ENCODE measurements around the gene ITGB2.
A peak's percentile ranks its signal among the peaks of the same experiment; 100 is the strongest.

The ITGB2 gene
- total RNA-seq: 467 to 537 (median 497) reads per million in 3 donors

GRCh38 chr21:44920694-44921604 lies at the start of gene ITGB2:
TSS of gene ITGB2 (minus strand) at chr21:44920899. CDS start at chr21:44910782, 10,117 bp downstream.
- Histone ChIP-seq H3K27ac (ENCODE audit: insufficient read depth, low read length, poor library complexity, severe bottlenecking) (peak within 1 kb of the TSS; percentile 74), H3K27me3 (replicated peaks; ENCODE audit: control insufficient read depth, insufficient read depth, low read length, poor library complexity, severe bottlenecking) (no peaks in the 10 kb centered on the region), H3K36me3 (ENCODE audit: control insufficient read depth, insufficient read depth, low read length) (peaks cover 5% of the 10 kb centered on the region), H3K4me3 (ENCODE audit: insufficient read depth, low read depth, low read length, poor library complexity, severe bottlenecking) (peak within 1 kb of the TSS; percentile 87), H3K4me1 (ENCODE audit: control insufficient read depth, insufficient read depth, low read length, poor library complexity, severe bottlenecking) (peaks cover 51% of the 10 kb centered on the region), H3K9me3 (ENCODE audit: control insufficient read depth, low read length) (no peaks in the 10 kb centered on the region)
- DNase-seq: peak; percentile 32 to 42 (median 38)

GRCh38 chr21:44969931-44970755 lies 49.4 kb upstream of the ITGB2 start:
- Histone ChIP-seq H3K4me1 (ENCODE audit: control insufficient read depth, insufficient read depth, low read length, poor library complexity, severe bottlenecking) (peaks cover 24% of the 10 kb centered on the region), H3K9me3 (ENCODE audit: control insufficient read depth, low read length) (no peaks in the 10 kb centered on the region), H3K4me3 (ENCODE audit: insufficient read depth, low read depth, low read length, poor library complexity, severe bottlenecking) (no peak overlapping the region), H3K36me3 (ENCODE audit: control insufficient read depth, insufficient read depth, low read length) (peaks cover 27% of the 10 kb centered on the region), H3K27ac (ENCODE audit: insufficient read depth, low read length, poor library complexity, severe bottlenecking) (no peak overlapping the region), H3K27me3 (replicated peaks; ENCODE audit: control insufficient read depth, insufficient read depth, low read length, poor library complexity, severe bottlenecking) (no peaks in the 10 kb centered on the region)
- DNase-seq: no peak

- Histone ChIP-seq H3K4me1 (ENCODE audit: control insufficient read depth, insufficient read depth, low read length, poor library complexity, severe bottlenecking) (peaks cover 30% of the 10 kb centered on the region), H3K27me3 (replicated peaks; ENCODE audit: control insufficient read depth, insufficient read depth, low read length, poor library complexity, severe bottlenecking) (no peaks in the 10 kb centered on the region), H3K9me3 (ENCODE audit: control insufficient read depth, low read length) (no peaks in the 10 kb centered on the region), H3K36me3 (ENCODE audit: control insufficient read depth, insufficient read depth, low read length) (peaks cover 20% of the 10 kb centered on the region), H3K27ac (ENCODE audit: insufficient read depth, low read length, poor library complexity, severe bottlenecking) (no peak overlapping the region), H3K4me3 (ENCODE audit: insufficient read depth, low read depth, low read length, poor library complexity, severe bottlenecking) (no peak overlapping the region)
- DNase-seq: no peak
Measured at GRCh38 chr21:44969066-44969670, 48.5 kb upstream of the ITGB2 start.

- H3K27ac ChIP-seq (ENCODE audit: insufficient read depth, low read length, poor library complexity, severe bottlenecking): no peak overlapping the region
- no peak for DNase-seq
- H3K4me3 ChIP-seq (ENCODE audit: insufficient read depth, low read depth, low read length, poor library complexity, severe bottlenecking): no peak overlapping the region
- peaks cover 30% of the 10 kb centered on the region for H3K4me1 ChIP-seq (ENCODE audit: control insufficient read depth, insufficient read depth, low read length, poor library complexity, severe bottlenecking)
- no peaks in the 10 kb centered on the region for H3K27me3 ChIP-seq (replicated peaks; ENCODE audit: control insufficient read depth, insufficient read depth, low read length, poor library complexity, severe bottlenecking)
- H3K9me3 ChIP-seq (ENCODE audit: control insufficient read depth, low read length): no peaks in the 10 kb centered on the region
- peaks cover 24% of the 10 kb centered on the region for H3K36me3 ChIP-seq (ENCODE audit: control insufficient read depth, insufficient read depth, low read length)
Measured at GRCh38 chr21:44967082-44968047, 46.7 kb upstream of the ITGB2 start.

- DNase-seq: no peak
- Histone ChIP-seq H3K27ac (ENCODE audit: insufficient read depth, low read length, poor library complexity, severe bottlenecking) (no peak overlapping the region), H3K27me3 (replicated peaks; ENCODE audit: control insufficient read depth, insufficient read depth, low read length, poor library complexity, severe bottlenecking) (no peaks in the 10 kb centered on the region), H3K4me1 (ENCODE audit: control insufficient read depth, insufficient read depth, low read length, poor library complexity, severe bottlenecking) (peaks cover 30% of the 10 kb centered on the region), H3K36me3 (ENCODE audit: control insufficient read depth, insufficient read depth, low read length) (peaks cover 26% of the 10 kb centered on the region), H3K9me3 (ENCODE audit: control insufficient read depth, low read length) (no peaks in the 10 kb centered on the region), H3K4me3 (ENCODE audit: insufficient read depth, low read depth, low read length, poor library complexity, severe bottlenecking) (no peak overlapping the region)
Measured at GRCh38 chr21:44966135-44967081, 45.7 kb upstream of the ITGB2 start.

- Histone ChIP-seq H3K36me3 (ENCODE audit: control insufficient read depth, insufficient read depth, low read length) (peaks cover 26% of the 10 kb centered on the region), H3K4me3 (ENCODE audit: insufficient read depth, low read depth, low read length, poor library complexity, severe bottlenecking) (peak overlapping the region; percentile 36), H3K9me3 (ENCODE audit: control insufficient read depth, low read length) (no peaks in the 10 kb centered on the region), H3K27ac (ENCODE audit: insufficient read depth, low read length, poor library complexity, severe bottlenecking) (no peak overlapping the region), H3K4me1 (ENCODE audit: control insufficient read depth, insufficient read depth, low read length, poor library complexity, severe bottlenecking) (peaks cover 30% of the 10 kb centered on the region), H3K27me3 (replicated peaks; ENCODE audit: control insufficient read depth, insufficient read depth, low read length, poor library complexity, severe bottlenecking) (no peaks in the 10 kb centered on the region)
- no peak for DNase-seq
Measured at GRCh38 chr21:44965251-44966022, 44.7 kb upstream of the ITGB2 start.

GRCh38 chr21:44964381-44964780 lies 43.7 kb upstream of the ITGB2 start:
- Histone ChIP-seq H3K9me3 (ENCODE audit: control insufficient read depth, low read length) (no peaks in the 10 kb centered on the region), H3K36me3 (ENCODE audit: control insufficient read depth, insufficient read depth, low read length) (peaks cover 28% of the 10 kb centered on the region), H3K4me3 (ENCODE audit: insufficient read depth, low read depth, low read length, poor library complexity, severe bottlenecking) (no peak overlapping the region), H3K27ac (ENCODE audit: insufficient read depth, low read length, poor library complexity, severe bottlenecking) (no peak overlapping the region), H3K4me1 (ENCODE audit: control insufficient read depth, insufficient read depth, low read length, poor library complexity, severe bottlenecking) (peaks cover 30% of the 10 kb centered on the region), H3K27me3 (replicated peaks; ENCODE audit: control insufficient read depth, insufficient read depth, low read length, poor library complexity, severe bottlenecking) (no peaks in the 10 kb centered on the region)
- no peak for DNase-seq

GRCh38 chr21:44962403-44962966 lies 41.8 kb upstream of the ITGB2 start:
- no peak for DNase-seq
- H3K27ac ChIP-seq (ENCODE audit: insufficient read depth, low read length, poor library complexity, severe bottlenecking): no peak overlapping the region
- peaks cover 26% of the 10 kb centered on the region for H3K4me1 ChIP-seq (ENCODE audit: control insufficient read depth, insufficient read depth, low read length, poor library complexity, severe bottlenecking)
- H3K36me3 ChIP-seq (ENCODE audit: control insufficient read depth, insufficient read depth, low read length): peaks cover 36% of the 10 kb centered on the region
- no peak overlapping the region for H3K4me3 ChIP-seq (ENCODE audit: insufficient read depth, low read depth, low read length, poor library complexity, severe bottlenecking)
- no peaks in the 10 kb centered on the region for H3K27me3 ChIP-seq (replicated peaks; ENCODE audit: control insufficient read depth, insufficient read depth, low read length, poor library complexity, severe bottlenecking)
- no peaks in the 10 kb centered on the region for H3K9me3 ChIP-seq (ENCODE audit: control insufficient read depth, low read length)
